GM23338 (cell line): Measurements from ENCODE around the gene TIMM44.

Experiments used
- CREB1 ChIP-seq: fragments of 250-450 bp; sonication (Bioruptor Pico); IDR thresholded peaks from 2 replicates; pipeline ENCODE4 v1.5.0; 2020; ENCODE audit warnings: low read depth, mild to moderate bottlenecking, moderate library complexity
- CTCF ChIP-seq, 2 experiments: fragments of 200-600 bp in 1 of 2; sonication (generic) in 1 of 2; conservative IDR thresholded peaks; 2 replicates each; pipeline versions ENCODE4 v1.5.1 to v1.6.1; 2016 to 2017; ENCODE audit warnings: antibody characterized with exemption in 2 of 2, low read depth in 2 of 2, mild to moderate bottlenecking in 2 of 2, moderate library complexity in 1 of 2
- ETS1 ChIP-seq: IDR thresholded peaks from 2 replicates; pipeline ENCODE4 v1.6.1; 2016; ENCODE audit warnings: antibody characterized with exemption
- EZH2 ChIP-seq: fragments of 200-600 bp; sonication (generic); IDR thresholded peaks from one replicate; pipeline ENCODE4 v1.8.0; 2017; ENCODE audit warnings: antibody characterized with exemption, mild to moderate bottlenecking, low read depth; ENCODE audit not compliant: unreplicated experiment
- EZH2phosphoT487 ChIP-seq: fragments of 200-600 bp; sonication (generic); IDR thresholded peaks from one replicate; pipeline ENCODE4 v1.8.1; 2018; ENCODE audit warnings: antibody characterized with exemption; ENCODE audit not compliant: unreplicated experiment
- JUNB ChIP-seq: IDR thresholded peaks from one replicate; pipeline ENCODE4 v1.6.1; 2016; ENCODE audit warnings: antibody characterized with exemption; ENCODE audit not compliant: unreplicated experiment
- NANOG ChIP-seq: IDR thresholded peaks from 2 replicates; pipeline ENCODE4 v1.6.1; 2016; ENCODE audit warnings: antibody characterized with exemption, borderline replicate concordance
- POLR2AphosphoS5 ChIP-seq: IDR thresholded peaks from 2 replicates; pipeline ENCODE4 v1.6.1; 2016; ENCODE audit warnings: antibody characterized with exemption, low read depth
- REST ChIP-seq: IDR thresholded peaks from one replicate; pipeline ENCODE4 v1.6.1; 2018; ENCODE audit warnings: antibody characterized with exemption; ENCODE audit not compliant: unreplicated experiment
- ZNF114 ChIP-seq: fragments of 250-450 bp; sonication (Bioruptor Pico); IDR thresholded peaks from 2 replicates; pipeline ENCODE4 v1.5.0; 2020; ENCODE audit warnings: mild to moderate bottlenecking, moderate library complexity
- ZNF462 ChIP-seq: fragments of 250-450 bp; sonication (Bioruptor Pico); IDR thresholded peaks from 2 replicates; pipeline ENCODE4 v1.5.0; 2020; ENCODE audit warnings: mild to moderate bottlenecking, moderate library complexity

- TF ChIP-seq CTCF (conservative IDR thresholded peaks at IDR 0.05; ENCODE audit: low read depth in 2 of 2) (no peak), EZH2 (no peak), JUNB (no peak), POLR2AphosphoS5 (no peak), EZH2phosphoT487 (no peak), CREB1 (CRISPR knock-in tag) (no peak), REST (no peak), ZNF462 (CRISPR knock-in tag) (no peak), NANOG (no peak), ETS1 (no peak), ZNF114 (no peak)
Observed at GRCh38 chr19:7885818-7886217, 57.6 kb downstream of the TIMM44 start.
